IMR-90 (cell line): ENCODE data around the gene CPN1. TPM values are rescaled to one million over a fixed set of nuclear protein-coding genes. Genes with fewer than 3 reads are reported as not detected.
A peak's percentile ranks its signal among the peaks of the same experiment; 100 is the strongest.

ENCODE experiments used
- ATAC-seq: fragments of 200-7000 bp; cut with Tn5 transposase; 2 replicates; pipeline ENCODE4 v1.9.1; 2020; ENCODE audit warnings: low read depth, mild to moderate bottlenecking, moderate library complexity
- BruUV-seq: library from RNA; stranded (reverse); fragments of 400-500 nt; replicated peaks from 2 replicates; lab custom pipeline; 2021; lab: Mats Ljungman, UMichigan
- CTCF ChIA-PET: fragments of 300-600 bp; formaldehyde crosslinking; extraction: SDS; loops from one replicate; lab custom pipeline; 2021; ENCODE audit warnings: antibody characterized with exemption; lab: Yijun Ruan, JAX
- POLR2A ChIA-PET: fragments of 300-600 bp; sonication (Branson Sonifier 250); formaldehyde crosslinking; loops from one replicate; lab custom pipeline; 2022; ENCODE audit warnings: antibody characterized with exemption; ENCODE audit not compliant: unreplicated experiment; lab: Charles Lee
- DNase-seq: peaks from one replicate; pipeline ENCODE4 v3.0.0; 2013
- H2AFZ ChIP-seq: replicated peaks from 2 replicates; pipeline ENCODE3; 2013; ENCODE audit warnings: low read length, mild to moderate bottlenecking; ENCODE audit not compliant: poor library complexity
- H2AK5ac ChIP-seq: 2 replicates; pipeline ENCODE4 v1.6.1; 2013; ENCODE audit warnings: low read depth, low read length, inconsistent platforms
- H2AK9ac ChIP-seq: replicated peaks from 2 replicates; pipeline ENCODE3; 2013; ENCODE audit warnings: mild to moderate bottlenecking, low read depth, low read length, moderate library complexity; ENCODE audit not compliant: poor library complexity
- H2BK120ac ChIP-seq: 2 replicates; pipeline ENCODE4 v1.6.1; 2013; ENCODE audit warnings: low read depth, low read length, inconsistent platforms
- H2BK15ac ChIP-seq: 3 replicates; pipeline ENCODE4 v1.6.1; 2013; ENCODE audit warnings: low read depth, low read length, inconsistent platforms
- H2BK20ac ChIP-seq: 2 replicates; pipeline ENCODE4 v1.6.1; 2013; ENCODE audit warnings: low read depth, mild to moderate bottlenecking, inconsistent platforms, low read length, moderate library complexity
- H2BK5ac ChIP-seq: 2 replicates; pipeline ENCODE4 v1.6.1; 2013; ENCODE audit warnings: mild to moderate bottlenecking, low read depth, low read length, inconsistent platforms; ENCODE audit not compliant: poor library complexity, severe bottlenecking
- H3K14ac ChIP-seq: replicated peaks from 2 replicates; pipeline ENCODE4 v1.6.1; 2013; ENCODE audit warnings: low read depth, low read length, inconsistent platforms
- H3K18ac ChIP-seq: 2 replicates; pipeline ENCODE4 v1.6.1; 2013; ENCODE audit warnings: low read depth, low read length, control low read depth
- H3K23ac ChIP-seq: 2 replicates; pipeline ENCODE4 v1.6.1; 2013; ENCODE audit warnings: low read depth, low read length, inconsistent platforms
- H3K27ac ChIP-seq: 2 replicates; pipeline ENCODE4 v1.5.1; 2013; ENCODE audit warnings: mild to moderate bottlenecking, control low read depth, low read length; ENCODE audit not compliant: insufficient read depth
- H3K27me3 ChIP-seq: 2 replicates; pipeline ENCODE4 v1.6.1; 2013; ENCODE audit warnings: low read length; ENCODE audit not compliant: control insufficient read depth, insufficient read depth
- H3K36me3 ChIP-seq: 2 replicates; pipeline ENCODE4 v1.6.1; 2013; ENCODE audit warnings: low read length, mixed read lengths; ENCODE audit not compliant: control insufficient read depth, insufficient read depth
- H3K4ac ChIP-seq: 2 replicates; pipeline ENCODE4 v1.6.1; 2013; ENCODE audit warnings: low read depth, low read length, inconsistent platforms
- H3K4me1 ChIP-seq: 2 replicates; pipeline ENCODE4 v1.6.1; 2013; ENCODE audit warnings: low read length, mixed read lengths; ENCODE audit not compliant: control insufficient read depth, insufficient read depth
- H3K4me2 ChIP-seq: 2 replicates; pipeline ENCODE4 v1.6.1; 2013; ENCODE audit warnings: low read depth, mild to moderate bottlenecking, control low read depth, low read length, moderate library complexity
- H3K4me3 ChIP-seq: 2 replicates; pipeline ENCODE4 v1.5.1; 2013; ENCODE audit warnings: low read depth, mild to moderate bottlenecking, control low read depth, low read length, moderate library complexity; ENCODE audit not compliant: insufficient read depth
- H3K56ac ChIP-seq: 2 replicates; pipeline ENCODE4 v1.6.1; 2013; ENCODE audit warnings: low read length, inconsistent platforms; ENCODE audit not compliant: insufficient read depth; ENCODE audit errors: extremely low read depth
- H3K79me1 ChIP-seq, 2 experiments: 2 replicates each; pipeline ENCODE4 v1.6.1; 2013; ENCODE audit warnings: low read length in 2 of 2, inconsistent platforms in 1 of 2, low read depth in 1 of 2
- H3K9ac ChIP-seq: 2 replicates; pipeline ENCODE4 v1.6.1; 2013; ENCODE audit warnings: low read depth, low read length, control low read depth
- H3K9me1 ChIP-seq: 2 replicates; pipeline ENCODE4 v1.6.1; 2013; ENCODE audit warnings: low read length, inconsistent platforms; ENCODE audit not compliant: insufficient read depth
- H3K9me3 ChIP-seq: 2 replicates; pipeline ENCODE4 v1.6.1; 2013; ENCODE audit warnings: low read length; ENCODE audit not compliant: control insufficient read depth, insufficient read depth
- H4K20me1 ChIP-seq: 2 replicates; pipeline ENCODE4 v1.6.1; 2013; ENCODE audit warnings: low read length, inconsistent platforms; ENCODE audit not compliant: insufficient read depth
- H4K5ac ChIP-seq: 2 replicates; pipeline ENCODE4 v1.6.1; 2013; ENCODE audit warnings: mild to moderate bottlenecking, low read depth, low read length, control low read depth
- H4K8ac ChIP-seq, 2 experiments: 2 replicates each; pipeline ENCODE4 v1.6.1; 2013; ENCODE audit warnings: low read depth in 2 of 2, low read length in 2 of 2, control low read depth in 1 of 2, inconsistent platforms in 1 of 2
- H4K91ac ChIP-seq: 2 replicates; pipeline ENCODE4 v1.6.1; 2013; ENCODE audit warnings: low read depth, low read length, inconsistent platforms; ENCODE audit not compliant: insufficient read depth
- FOS ChIP-seq: fragments of 150-350 bp; IDR thresholded peaks from 2 replicates; pipeline ENCODE4 v1.6.1; 2016; ENCODE audit warnings: low read depth, low read length
- MXI1 ChIP-seq: IDR thresholded peaks from 2 replicates; pipeline ENCODE4 v1.6.1; 2012; ENCODE audit warnings: low read depth, mild to moderate bottlenecking, low read length, moderate library complexity, borderline replicate concordance
- WGBS, 2 experiments: methylation state at CpG; one replicate each; pipeline versions ENCODE4 v1.1.5 to v1.1.7; 2013; ENCODE audit warnings: missing lambda C conversion rate in 2 of 2; ENCODE audit not compliant: insufficient read length in 1 of 2; ENCODE audit errors: extremely low coverage in 2 of 2; 5-methylcytosine and 5-hydroxymethylcytosine counted together
- dilution Hi-C: fragments of 300-500 bp; cut with HindIII; formaldehyde crosslinking; loops from one replicate; pipeline ENCODE4 v1.14.3; 2018; ENCODE audit warnings: low sequenced_read_pairs; ENCODE audit not compliant: unreplicated experiment
- in situ Hi-C: fragments of 300-500 bp; cut with MboI; formaldehyde crosslinking; loops from 3 replicates; pipeline ENCODE4 v1.14.3; 2019; ENCODE audit warnings: low sequenced_read_pairs, inconsistent platforms, mixed read lengths
- intact Hi-C: fragments of 100-400 bp; cut with micrococcal nuclease; formaldehyde crosslinking; loops from 2 replicates; pipeline ENCODE4 v1.10.0; 2022
- polyA plus RNA-seq, 3 experiments: library from polyadenylated mRNA; depleted of rRNA; stranded (reverse); fragments of >200 nt; gene quantifications; 2 replicates each; pipeline ENCODE4 v1.2.3, GENCODE V29; 2012; ENCODE audit warnings: low replicate concordance in 1 of 3
- total RNA-seq: library from RNA; depleted of rRNA; stranded (reverse); fragments of >200 nt; gene quantifications from 2 replicates; pipeline ENCODE4 v1.2.3, GENCODE V29; 2012

The CPN1 gene
- total and polyA plus RNA-seq, 2 of the 4 experiments (the other 2 are of a cell fraction): not detected

DNA sequence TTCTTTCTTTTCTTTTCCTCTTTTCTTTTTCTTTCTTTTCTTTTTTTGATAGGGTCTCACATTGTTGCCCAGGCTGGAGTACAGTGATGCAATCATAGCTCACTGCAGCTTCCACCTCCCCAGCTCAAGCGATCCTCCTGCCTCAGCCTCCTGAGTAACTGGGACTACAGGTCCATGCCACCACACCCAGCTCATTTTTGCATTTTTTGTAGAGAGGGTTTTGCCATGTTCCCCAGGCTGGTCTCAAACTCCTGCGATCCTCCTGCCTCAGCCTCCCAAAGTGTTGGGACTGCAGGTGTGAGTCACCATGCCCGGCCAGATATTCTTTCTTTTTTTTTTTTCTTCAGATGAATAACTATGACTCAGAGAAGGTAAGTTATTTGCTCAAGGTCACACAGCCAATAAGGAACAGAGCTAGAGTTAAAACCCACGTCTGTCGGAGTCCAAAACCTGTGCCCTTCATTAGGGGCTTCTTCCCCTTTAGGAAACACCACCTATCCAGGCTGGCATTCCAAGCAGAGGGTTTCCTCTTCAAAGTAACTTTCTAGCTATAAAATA, 43.8 kb downstream of the CPN1 start:
- dilution Hi-C loops: no loop called here
- no peaks in the 10 kb centered on the region for H3K27me3 ChIP-seq
- H4K20me1 ChIP-seq: no peaks in the 10 kb centered on the region
- intact Hi-C loops: no loop called here
- no peak overlapping the region for H2BK20ac ChIP-seq
- BruUV-seq: no TSS peak
- no peak overlapping the region for H3K23ac ChIP-seq
- no CpG with 5 or more reads among the region's 5 CpGs for WGBS, 2 experiments
- no peak overlapping the region for H3K4me3 ChIP-seq
- no peak overlapping the region for H3K4me2 ChIP-seq
- in situ Hi-C loops: no loop called here
- no peak overlapping the region for H4K5ac ChIP-seq
- H3K9me1 ChIP-seq: no peaks in the 10 kb centered on the region
- ChIA-PET CTCF (no interaction called here), POLR2A (no interaction called here)
- H3K14ac ChIP-seq: no peak overlapping the region
- H4K8ac ChIP-seq: no peak overlapping the region
- ATAC-seq (no peak), DNase-seq (no peak)
- H3K4me1 ChIP-seq: no peaks in the 10 kb centered on the region
- no peak overlapping the region for H3K27ac ChIP-seq
- no peak overlapping the region for H2BK15ac ChIP-seq
- H2BK5ac ChIP-seq: no peak overlapping the region
- no peak overlapping the region for H3K18ac ChIP-seq
- no peaks in the 10 kb centered on the region for H3K9me3 ChIP-seq
- no peak overlapping the region for H2BK120ac ChIP-seq
- no peaks in the 10 kb centered on the region for H3K79me1 ChIP-seq
- H3K4ac ChIP-seq: no peak overlapping the region
- no peak overlapping the region for H3K9ac ChIP-seq
- no peak overlapping the region for H4K91ac ChIP-seq
- no peak overlapping the region for H2AFZ ChIP-seq
- no peak overlapping the region for H2AK9ac ChIP-seq
- no peak overlapping the region for H3K56ac ChIP-seq
- H3K36me3 ChIP-seq: no peaks in the 10 kb centered on the region
- H2AK5ac ChIP-seq: no peak overlapping the region
- TF ChIP-seq FOS (peak; percentile 7; the same call in 1 of the 2 replicates), MXI1 (no peak)
